A673 (cell line): ENCODE data around the gene HLA-A. TPM values are rescaled to one million over a fixed set of nuclear protein-coding genes. Genes with fewer than 3 reads are reported as not detected.

Experiments
- BruUV-seq: library from RNA; stranded (reverse); fragments of 400-500 nt; replicated peaks from 2 replicates; lab custom pipeline; 2021; lab: Mats Ljungman, UMichigan
- CTCF ChIA-PET: fragments of 300-600 bp; sonication (Branson Sonifier 250); formaldehyde crosslinking; loops from one replicate; lab custom pipeline; 2022; ENCODE audit warnings: antibody characterized with exemption; lab: Charles Lee
- POLR2A ChIA-PET: fragments of 300-600 bp; sonication (Branson Sonifier 250); formaldehyde crosslinking; loops from one replicate; lab custom pipeline; 2022; ENCODE audit warnings: antibody characterized with exemption; ENCODE audit not compliant: low non-redundant PET; lab: Charles Lee
- DNase-seq: peaks from one replicate; pipeline ENCODE4 v3.0.0-alpha.2; 2015; ENCODE audit warnings: low spot score
- H3K27ac ChIP-seq: fragments of 200-600 bp; sonication (generic); 2 replicates; pipeline ENCODE4 v1.5.1; 2016; ENCODE audit warnings: mixed run types, low read depth, mild to moderate bottlenecking, mixed read lengths, antibody characterized with exemption, low read length; ENCODE audit not compliant: poor library complexity, severe bottlenecking
- H3K27me3 ChIP-seq: fragments of 200-600 bp; sonication (generic); replicated peaks from 2 replicates; pipeline ENCODE4 v1.6.1; 2017; ENCODE audit warnings: mixed run types, low read depth, mild to moderate bottlenecking, mixed read lengths, antibody characterized with exemption, low read length; ENCODE audit not compliant: insufficient read depth, poor library complexity
- H3K36me3 ChIP-seq: fragments of 200-600 bp; sonication (generic); 2 replicates; pipeline ENCODE4 v1.6.1; 2016; ENCODE audit warnings: mixed run types, mild to moderate bottlenecking, mixed read lengths, antibody characterized with exemption, low read length; ENCODE audit not compliant: insufficient read depth, poor library complexity, severe bottlenecking
- H3K4me1 ChIP-seq: fragments of 200-600 bp; sonication (generic); 2 replicates; pipeline ENCODE4 v1.6.1; 2017; ENCODE audit warnings: mixed run types, mild to moderate bottlenecking, mixed read lengths, antibody characterized with exemption, low read length; ENCODE audit not compliant: insufficient read depth, poor library complexity, severe bottlenecking
- H3K4me3 ChIP-seq: fragments of 200-600 bp; sonication (generic); 2 replicates; pipeline ENCODE4 v1.5.1; 2016; ENCODE audit warnings: low read depth, mixed run types, mild to moderate bottlenecking, mixed read lengths, low read length; ENCODE audit not compliant: poor library complexity, severe bottlenecking
- H3K9me3 ChIP-seq: fragments of 200-600 bp; sonication (generic); 2 replicates; pipeline ENCODE4 v1.6.1; 2016; ENCODE audit warnings: mixed run types, low read depth, mild to moderate bottlenecking, mixed read lengths, antibody characterized with exemption, low read length; ENCODE audit not compliant: poor library complexity, severe bottlenecking
- EZH2 ChIP-seq: fragments of 200-600 bp; sonication (generic); IDR thresholded peaks from 2 replicates; pipeline ENCODE4 v1.6.1; 2017; ENCODE audit warnings: borderline replicate concordance, low read depth, mild to moderate bottlenecking, mixed read lengths, antibody characterized with exemption, low read length; ENCODE audit not compliant: poor library complexity, severe bottlenecking
- intact Hi-C: fragments of 100-400 bp; cut with micrococcal nuclease; formaldehyde crosslinking; loops from one replicate; pipeline ENCODE4 v1.10.0; 2022; ENCODE audit not compliant: unreplicated experiment
- total RNA-seq: library from RNA; stranded (reverse); gene quantifications from 2 replicates; pipeline ENCODE4 v1.2.3, GENCODE V29; 2021
- TF ChIP-seq, protein P1 (sequence below): fragments of 300-800, 200-600 bp; sonication (generic); conservative IDR thresholded peaks from 2 replicates; pipeline ENCODE4 v1.5.1; 2017; ENCODE audit warnings: low read depth, mild to moderate bottlenecking, antibody characterized with exemption, low read length, moderate library complexity, mixed read lengths

The HLA-A gene
- total RNA-seq, 1 experiment from 2014 or later: 190 TPM

DNA sequence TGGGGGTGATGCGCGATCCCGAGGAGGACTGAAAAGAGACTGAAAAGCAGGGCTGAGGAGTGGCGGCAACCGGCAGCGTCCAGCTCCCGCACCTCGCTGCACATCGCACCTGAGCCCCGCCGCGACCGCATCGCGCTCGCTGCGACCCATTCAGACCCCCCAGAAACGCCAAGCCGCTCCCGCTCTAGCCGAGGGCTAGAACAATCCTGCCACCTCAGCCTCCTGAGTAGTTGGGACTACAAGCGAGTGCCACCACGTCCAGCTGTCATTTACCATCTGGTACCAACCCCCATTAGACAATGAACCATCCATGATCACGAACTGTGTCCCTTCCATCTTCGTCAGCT, 33.2 kb downstream of the HLA-A start:
- no peaks in the 10 kb centered on the region for H3K9me3 ChIP-seq
- no peak overlapping the region for H3K27ac ChIP-seq
- DNase-seq: no peak
- no peaks in the 10 kb centered on the region for H3K27me3 ChIP-seq
- ChIA-PET CTCF (no interaction called here), POLR2A (interaction anchor here (0.9 kb wide), 1 partner anchor 11 kb away, joined by 3 read pairs; no protein-coding TSS in a partner anchor)
- H3K4me3 ChIP-seq: no peak overlapping the region
- BruUV-seq: no TSS peak
- TF ChIP-seq, protein P1, sequence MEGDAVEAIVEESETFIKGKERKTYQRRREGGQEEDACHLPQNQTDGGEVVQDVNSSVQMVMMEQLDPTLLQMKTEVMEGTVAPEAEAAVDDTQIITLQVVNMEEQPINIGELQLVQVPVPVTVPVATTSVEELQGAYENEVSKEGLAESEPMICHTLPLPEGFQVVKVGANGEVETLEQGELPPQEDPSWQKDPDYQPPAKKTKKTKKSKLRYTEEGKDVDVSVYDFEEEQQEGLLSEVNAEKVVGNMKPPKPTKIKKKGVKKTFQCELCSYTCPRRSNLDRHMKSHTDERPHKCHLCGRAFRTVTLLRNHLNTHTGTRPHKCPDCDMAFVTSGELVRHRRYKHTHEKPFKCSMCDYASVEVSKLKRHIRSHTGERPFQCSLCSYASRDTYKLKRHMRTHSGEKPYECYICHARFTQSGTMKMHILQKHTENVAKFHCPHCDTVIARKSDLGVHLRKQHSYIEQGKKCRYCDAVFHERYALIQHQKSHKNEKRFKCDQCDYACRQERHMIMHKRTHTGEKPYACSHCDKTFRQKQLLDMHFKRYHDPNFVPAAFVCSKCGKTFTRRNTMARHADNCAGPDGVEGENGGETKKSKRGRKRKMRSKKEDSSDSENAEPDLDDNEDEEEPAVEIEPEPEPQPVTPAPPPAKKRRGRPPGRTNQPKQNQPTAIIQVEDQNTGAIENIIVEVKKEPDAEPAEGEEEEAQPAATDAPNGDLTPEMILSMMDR: no peak
- no peak for TF ChIP-seq EZH2
- H3K4me1 ChIP-seq: no peaks in the 10 kb centered on the region
- H3K36me3 ChIP-seq: no peaks in the 10 kb centered on the region
- intact Hi-C loops: no loop called here

DNA sequence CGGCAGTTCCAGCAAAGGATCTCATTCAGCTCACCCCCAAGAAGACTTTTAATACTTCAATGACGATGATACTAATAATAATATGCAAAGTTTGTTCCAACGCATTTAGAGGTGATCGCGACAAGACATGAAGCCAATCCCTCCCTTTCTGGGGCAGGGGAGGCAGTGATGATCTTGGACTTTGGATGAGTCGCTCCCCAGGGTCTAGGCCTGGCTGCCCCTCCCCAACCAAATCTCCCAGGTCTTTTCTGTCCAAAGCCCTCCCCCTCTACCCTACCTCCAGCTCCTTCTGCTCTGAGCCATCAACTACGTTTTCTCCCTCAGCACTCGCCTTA, 33.9 kb downstream of the HLA-A start:
- peak overlapping the region; percentile 49 for H3K4me3 ChIP-seq
- H3K4me1 ChIP-seq: no peaks in the 10 kb centered on the region
- intact Hi-C loops: loop anchor here (2.0 kb wide), 1 partner anchor 23 kb away; no protein-coding TSS in a partner anchor
- ChIA-PET POLR2A (no interaction called here), CTCF (no interaction called here)
- no peaks in the 10 kb centered on the region for H3K9me3 ChIP-seq
- no TSS peak for BruUV-seq
- no peak overlapping the region for H3K27ac ChIP-seq
- no peak for DNase-seq
- no peaks in the 10 kb centered on the region for H3K36me3 ChIP-seq
- no peaks in the 10 kb centered on the region for H3K27me3 ChIP-seq
- TF ChIP-seq, protein P1: no peak
- no peak for TF ChIP-seq EZH2

DNA sequence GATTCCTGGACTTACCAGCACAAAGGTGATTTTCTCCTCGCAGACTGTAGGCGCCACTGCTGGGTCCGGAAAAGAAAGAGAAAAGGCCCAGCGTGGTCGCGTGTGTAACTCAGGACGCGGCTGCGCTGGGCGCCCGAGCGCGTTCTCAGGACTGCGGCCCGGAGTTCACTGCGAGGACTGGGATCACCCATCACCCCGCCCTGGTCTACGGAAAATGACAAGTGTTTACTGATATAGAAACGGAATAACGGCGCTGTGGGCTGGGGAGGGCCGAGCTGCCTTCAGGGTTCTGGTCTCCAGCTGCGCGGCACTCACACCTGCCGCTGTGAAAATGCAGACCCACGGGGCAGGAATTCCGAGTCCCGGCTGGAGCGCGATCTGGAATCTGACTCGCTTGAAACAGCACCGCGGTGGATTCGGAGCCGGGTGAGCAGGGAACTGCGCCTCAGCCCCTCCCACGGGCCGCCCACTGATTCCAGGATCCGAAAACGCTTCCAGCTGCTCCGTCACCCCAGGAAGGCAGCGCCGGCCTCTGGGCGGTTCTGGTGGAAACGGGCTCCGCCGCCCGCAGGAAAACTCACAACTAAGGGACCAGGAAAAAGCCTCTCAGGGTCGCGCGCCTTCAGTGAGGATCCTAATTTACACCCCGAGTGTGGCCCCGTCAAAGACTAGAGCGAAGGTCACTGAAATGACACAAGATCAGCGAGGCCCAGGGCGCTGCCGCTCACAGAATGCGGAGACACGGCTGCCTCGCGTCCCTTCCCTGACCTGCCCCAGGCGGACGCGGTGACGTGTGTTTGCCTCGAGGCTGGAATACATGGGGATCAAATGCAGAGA, 34.5 kb downstream of the HLA-A start:
- no TSS peak for BruUV-seq
- H3K27ac ChIP-seq: peak overlapping the region; percentile 9

More for the DNA sequence above, 34.5 kb downstream of the HLA-A start:
- Histone ChIP-seq H3K4me1 (no peaks in the 10 kb centered on the region), H3K36me3 (no peaks in the 10 kb centered on the region), H3K4me3 (peak overlapping the region; percentile 49), H3K9me3 (no peaks in the 10 kb centered on the region), H3K27me3 (no peaks in the 10 kb centered on the region)
- CTCF ChIA-PET: no interaction called here
- POLR2A ChIA-PET: no interaction called here
- intact Hi-C loops: loop anchor here (2.0 kb wide), 1 partner anchor 24 kb away; no protein-coding TSS in a partner anchor
- peak; percentile 75 for DNase-seq
- TF ChIP-seq, protein P1: peak; percentile 41
- TF ChIP-seq EZH2: no peak
